ENCODE data around the gene CDKN2AIPNL.

DNA sequence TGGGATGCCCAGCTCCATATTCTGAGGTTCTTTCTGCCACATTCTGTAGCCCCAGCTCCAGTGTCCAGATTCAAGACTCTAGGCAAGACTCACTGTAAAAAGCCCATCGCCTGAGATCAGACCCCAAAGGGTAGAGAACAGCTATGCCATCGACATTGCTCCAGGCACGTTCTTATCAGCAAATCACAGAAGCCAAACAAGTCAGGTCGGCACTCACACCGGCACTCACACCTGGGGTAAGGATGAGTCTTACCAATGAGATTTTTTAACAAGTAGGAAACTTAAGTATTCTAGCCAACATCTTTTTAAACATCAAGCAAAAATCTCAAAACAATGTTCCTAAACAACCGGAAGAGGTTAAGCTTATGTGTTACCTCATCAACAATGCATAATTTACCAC, 2.4 kb downstream of the CDKN2AIPNL start:
- TF ChIP-seq, protein P1, sequence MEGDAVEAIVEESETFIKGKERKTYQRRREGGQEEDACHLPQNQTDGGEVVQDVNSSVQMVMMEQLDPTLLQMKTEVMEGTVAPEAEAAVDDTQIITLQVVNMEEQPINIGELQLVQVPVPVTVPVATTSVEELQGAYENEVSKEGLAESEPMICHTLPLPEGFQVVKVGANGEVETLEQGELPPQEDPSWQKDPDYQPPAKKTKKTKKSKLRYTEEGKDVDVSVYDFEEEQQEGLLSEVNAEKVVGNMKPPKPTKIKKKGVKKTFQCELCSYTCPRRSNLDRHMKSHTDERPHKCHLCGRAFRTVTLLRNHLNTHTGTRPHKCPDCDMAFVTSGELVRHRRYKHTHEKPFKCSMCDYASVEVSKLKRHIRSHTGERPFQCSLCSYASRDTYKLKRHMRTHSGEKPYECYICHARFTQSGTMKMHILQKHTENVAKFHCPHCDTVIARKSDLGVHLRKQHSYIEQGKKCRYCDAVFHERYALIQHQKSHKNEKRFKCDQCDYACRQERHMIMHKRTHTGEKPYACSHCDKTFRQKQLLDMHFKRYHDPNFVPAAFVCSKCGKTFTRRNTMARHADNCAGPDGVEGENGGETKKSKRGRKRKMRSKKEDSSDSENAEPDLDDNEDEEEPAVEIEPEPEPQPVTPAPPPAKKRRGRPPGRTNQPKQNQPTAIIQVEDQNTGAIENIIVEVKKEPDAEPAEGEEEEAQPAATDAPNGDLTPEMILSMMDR (IDR thresholded peaks at IDR 0.05) = no peak
- TF ChIP-seq EP300 (IDR thresholded peaks at IDR 0.05) = no peak
